ENCODE results near the gene ZNF101. TPM values are rescaled to one million over a fixed set of nuclear protein-coding genes. Genes with fewer than 3 reads are reported as not detected.
A peak's percentile ranks its signal among the peaks of the same experiment; 100 is the strongest.

ZNF101 gene
- total RNA-seq, 1 experiment from 2014 or later: 15.6 TPM

DNA sequence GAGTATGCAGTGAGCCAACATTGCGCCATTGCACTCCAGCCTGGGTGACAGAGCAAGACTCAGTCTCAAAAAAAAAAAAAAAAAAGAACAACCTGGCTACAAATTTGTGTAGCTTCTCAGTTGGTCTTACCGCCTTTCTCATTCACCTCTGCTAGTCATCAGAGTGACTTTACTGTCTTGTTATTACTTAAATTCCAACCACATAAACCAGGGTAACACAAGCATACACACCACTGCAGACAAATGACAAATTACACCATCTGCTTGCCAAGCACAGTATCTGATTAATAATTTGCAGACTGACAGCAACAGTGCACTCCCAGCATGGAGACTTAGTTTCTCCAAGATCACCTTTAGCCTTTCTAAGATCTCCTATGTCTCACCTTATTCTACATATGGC, 53.3 kb downstream of the ZNF101 start:
- in situ Hi-C loops (cut with HindIII; ENCODE audit: low pct_unique_long_range_greater_than_20kb, low sequenced_read_pairs) (no loop called here), intact Hi-C loops (cut with micrococcal nuclease; ENCODE audit: unreplicated experiment) (no loop called here)
- ChIA-PET POLR2A (no interaction called here), CTCF (no interaction called here)
- no peaks in the 10 kb centered on the region for H3K4me1 ChIP-seq (ENCODE audit: control insufficient read depth, insufficient read depth, low read length)
- peaks cover 29% of the 10 kb centered on the region; the same call in 1 of the 2 replicates for H3K9me3 ChIP-seq (ENCODE audit: control insufficient read depth, insufficient read depth, low read depth, low read length)
- no TSS peak for BruUV-seq (replicated peaks)
- no peaks in the 10 kb centered on the region for H3K27me3 ChIP-seq (ENCODE audit: control insufficient read depth, insufficient read depth, low read length)
- no peak for ATAC-seq
- no peak for TF ChIP-seq POLR2AphosphoS5 (IDR thresholded peaks at IDR 0.05; ENCODE audit: low read depth, low read length)
- TF ChIP-seq CTCF (IDR thresholded peaks at IDR 0.05): no peak
- TF ChIP-seq SIN3A (IDR thresholded peaks at IDR 0.05; ENCODE audit: borderline replicate concordance, insufficient read depth, low read depth, low read length): no peak
- TF ChIP-seq REST (IDR thresholded peaks at IDR 0.05; ENCODE audit: insufficient read depth in 1 of 2, low read depth in 2 of 2, low read length in 1 of 2): no peak
- no peak for TF ChIP-seq TCF7L2 (IDR thresholded peaks at IDR 0.05; ENCODE audit: low read depth, low read length)
- no peak for DNase-seq (ENCODE audit: low read depth, low spot score)
- no peak overlapping the region for H3K27ac ChIP-seq (ENCODE audit: low read length)
- H3K4me3 ChIP-seq (ENCODE audit: low read depth in 2 of 2, low read length in 2 of 2): no peak overlapping the region
- no peaks in the 10 kb centered on the region for H3K36me3 ChIP-seq (ENCODE audit: control insufficient read depth, insufficient read depth, low read length)

GRCh38 chr19:19732579-19733501, 64.2 kb downstream of the ZNF101 start, which contains the start of gene ZNF14:
TSS of gene ZNF14 (minus strand) at chr19:19733112. CDS start at chr19:19732958, 154 bp downstream.
- Histone ChIP-seq H3K27me3 (ENCODE audit: control insufficient read depth, insufficient read depth, low read length) (no peaks in the 10 kb centered on the region), H3K4me3 (ENCODE audit: low read depth in 2 of 2, low read length in 2 of 2) (peak within 1 kb of the TSS; percentile 84 to 98), H3K9me3 (ENCODE audit: control insufficient read depth, insufficient read depth, low read depth, low read length) (peaks cover 10% of the 10 kb centered on the region; the same call in 1 of the 2 replicates), H3K27ac (ENCODE audit: low read length) (peak within 1 kb of the TSS; percentile 86), H3K4me1 (ENCODE audit: control insufficient read depth, insufficient read depth, low read length) (no peaks in the 10 kb centered on the region), H3K36me3 (ENCODE audit: control insufficient read depth, insufficient read depth, low read length) (peaks cover 3% of the 10 kb centered on the region; the same call in 1 of the 2 replicates)
- BruUV-seq (replicated peaks): no TSS peak
- ChIA-PET CTCF (interaction anchor here (0.6 kb wide), 1 partner anchor 607 kb away, joined by 3 read pairs; no protein-coding TSS in a partner anchor), POLR2A (interaction anchor here (0.5 to 0.7 kb wide), 2 partner anchors 105 to 148 kb away, joined by 3 to 5 read pairs; no protein-coding TSS in a partner anchor)
- intact Hi-C loops (cut with micrococcal nuclease; ENCODE audit: unreplicated experiment): loop anchor here (10.0 kb wide), 1 partner anchor 68 kb away; the partner anchor contains the start of genes ATP13A1 and ZNF101
- DNase-seq (ENCODE audit: low read depth, low spot score): peak; percentile 78
- in situ Hi-C loops (cut with HindIII; ENCODE audit: low pct_unique_long_range_greater_than_20kb, low sequenced_read_pairs): no loop called here
- ATAC-seq: peak; percentile 100
- TF ChIP-seq POLR2AphosphoS5 (IDR thresholded peaks at IDR 0.05; ENCODE audit: low read depth, low read length) (peak; percentile 83), REST (IDR thresholded peaks at IDR 0.05; ENCODE audit: insufficient read depth in 1 of 2, low read depth in 2 of 2, low read length in 1 of 2) (no peak), CTCF (IDR thresholded peaks at IDR 0.05) (no peak), TCF7L2 (IDR thresholded peaks at IDR 0.05; ENCODE audit: low read depth, low read length) (peak; percentile 53; the same call in 1 of the 2 replicates), SIN3A (IDR thresholded peaks at IDR 0.05; ENCODE audit: borderline replicate concordance, insufficient read depth, low read depth, low read length) (0 out of 2 replicates have a peak, but pooled peaks have one; percentile 67)
